ENCODE data around the gene MED31. TPM values are rescaled to one million over a fixed set of nuclear protein-coding genes. Genes with fewer than 3 reads are reported as not detected.

The MED31 gene
- total and polyA plus RNA-seq, 2 experiments from 2014 or later: 5.5 to 49.3 TPM

DNA sequence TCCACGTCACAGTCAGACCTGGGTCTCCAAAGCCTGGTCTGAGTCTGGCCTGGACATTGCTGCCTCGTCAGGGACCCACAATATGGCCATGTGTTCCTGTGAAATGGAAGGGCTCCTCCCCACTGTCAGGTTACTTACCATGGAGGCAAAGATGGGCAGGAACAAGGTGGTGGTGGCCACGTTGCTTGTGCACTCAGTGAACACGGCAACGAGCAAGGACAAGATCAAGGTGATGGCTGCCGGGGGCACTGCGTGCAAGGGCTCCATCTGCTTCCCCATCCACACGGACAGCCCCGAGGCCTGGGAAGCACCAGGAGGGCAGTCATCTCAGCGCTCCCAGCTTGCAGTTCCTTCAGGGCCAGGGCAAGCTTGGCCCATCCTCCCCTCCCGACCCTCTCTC, 39.2 kb upstream of the MED31 start (continued):
- TF ChIP-seq, protein P1, sequence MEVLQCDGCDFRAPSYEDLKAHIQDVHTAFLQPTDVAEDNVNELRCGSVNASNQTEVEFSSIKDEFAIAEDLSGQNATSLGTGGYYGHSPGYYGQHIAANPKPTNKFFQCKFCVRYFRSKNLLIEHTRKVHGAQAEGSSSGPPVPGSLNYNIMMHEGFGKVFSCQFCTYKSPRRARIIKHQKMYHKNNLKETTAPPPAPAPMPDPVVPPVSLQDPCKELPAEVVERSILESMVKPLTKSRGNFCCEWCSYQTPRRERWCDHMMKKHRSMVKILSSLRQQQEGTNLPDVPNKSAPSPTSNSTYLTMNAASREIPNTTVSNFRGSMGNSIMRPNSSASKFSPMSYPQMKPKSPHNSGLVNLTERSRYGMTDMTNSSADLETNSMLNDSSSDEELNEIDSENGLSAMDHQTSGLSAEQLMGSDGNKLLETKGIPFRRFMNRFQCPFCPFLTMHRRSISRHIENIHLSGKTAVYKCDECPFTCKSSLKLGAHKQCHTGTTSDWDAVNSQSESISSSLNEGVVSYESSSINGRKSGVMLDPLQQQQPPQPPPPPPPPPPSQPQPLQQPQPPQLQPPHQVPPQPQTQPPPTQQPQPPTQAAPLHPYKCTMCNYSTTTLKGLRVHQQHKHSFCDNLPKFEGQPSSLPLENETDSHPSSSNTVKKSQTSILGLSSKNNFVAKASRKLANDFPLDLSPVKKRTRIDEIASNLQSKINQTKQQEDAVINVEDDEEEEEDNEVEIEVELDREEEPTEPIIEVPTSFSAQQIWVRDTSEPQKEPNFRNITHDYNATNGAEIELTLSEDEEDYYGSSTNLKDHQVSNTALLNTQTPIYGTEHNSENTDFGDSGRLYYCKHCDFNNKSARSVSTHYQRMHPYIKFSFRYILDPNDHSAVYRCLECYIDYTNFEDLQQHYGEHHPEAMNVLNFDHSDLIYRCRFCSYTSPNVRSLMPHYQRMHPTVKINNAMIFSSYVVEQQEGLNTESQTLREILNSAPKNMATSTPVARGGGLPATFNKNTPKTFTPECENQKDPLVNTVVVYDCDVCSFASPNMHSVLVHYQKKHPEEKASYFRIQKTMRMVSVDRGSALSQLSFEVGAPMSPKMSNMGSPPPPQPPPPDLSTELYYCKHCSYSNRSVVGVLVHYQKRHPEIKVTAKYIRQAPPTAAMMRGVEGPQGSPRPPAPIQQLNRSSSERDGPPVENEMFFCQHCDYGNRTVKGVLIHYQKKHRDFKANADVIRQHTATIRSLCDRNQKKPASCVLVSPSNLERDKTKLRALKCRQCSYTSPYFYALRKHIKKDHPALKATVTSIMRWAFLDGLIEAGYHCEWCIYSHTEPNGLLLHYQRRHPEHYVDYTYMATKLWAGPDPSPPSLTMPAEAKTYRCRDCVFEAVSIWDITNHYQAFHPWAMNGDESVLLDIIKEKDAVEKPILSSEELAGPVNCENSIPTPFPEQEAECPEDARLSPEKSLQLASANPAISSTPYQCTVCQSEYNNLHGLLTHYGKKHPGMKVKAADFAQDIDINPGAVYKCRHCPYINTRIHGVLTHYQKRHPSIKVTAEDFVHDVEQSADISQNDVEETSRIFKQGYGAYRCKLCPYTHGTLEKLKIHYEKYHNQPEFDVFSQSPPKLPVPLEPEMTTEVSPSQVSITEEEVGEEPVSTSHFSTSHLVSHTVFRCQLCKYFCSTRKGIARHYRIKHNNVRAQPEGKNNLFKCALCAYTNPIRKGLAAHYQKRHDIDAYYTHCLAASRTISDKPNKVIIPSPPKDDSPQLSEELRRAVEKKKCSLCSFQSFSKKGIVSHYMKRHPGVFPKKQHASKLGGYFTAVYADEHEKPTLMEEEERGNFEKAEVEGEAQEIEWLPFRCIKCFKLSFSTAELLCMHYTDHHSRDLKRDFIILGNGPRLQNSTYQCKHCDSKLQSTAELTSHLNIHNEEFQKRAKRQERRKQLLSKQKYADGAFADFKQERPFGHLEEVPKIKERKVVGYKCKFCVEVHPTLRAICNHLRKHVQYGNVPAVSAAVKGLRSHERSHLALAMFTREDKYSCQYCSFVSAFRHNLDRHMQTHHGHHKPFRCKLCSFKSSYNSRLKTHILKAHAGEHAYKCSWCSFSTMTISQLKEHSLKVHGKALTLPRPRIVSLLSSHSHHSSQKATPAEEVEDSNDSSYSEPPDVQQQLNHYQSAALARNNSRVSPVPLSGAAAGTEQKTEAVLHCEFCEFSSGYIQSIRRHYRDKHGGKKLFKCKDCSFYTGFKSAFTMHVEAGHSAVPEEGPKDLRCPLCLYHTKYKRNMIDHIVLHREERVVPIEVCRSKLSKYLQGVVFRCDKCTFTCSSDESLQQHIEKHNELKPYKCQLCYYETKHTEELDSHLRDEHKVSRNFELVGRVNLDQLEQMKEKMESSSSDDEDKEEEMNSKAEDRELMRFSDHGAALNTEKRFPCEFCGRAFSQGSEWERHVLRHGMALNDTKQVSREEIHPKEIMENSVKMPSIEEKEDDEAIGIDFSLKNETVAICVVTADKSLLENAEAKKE (CRISPR knock-in tag; IDR thresholded peaks at IDR 0.05): no peak
- no peak for TF ChIP-seq EZH2phosphoT487 (IDR thresholded peaks at IDR 0.05; ENCODE audit: unreplicated experiment)
- no peak for TF ChIP-seq POLR2AphosphoS5 (IDR thresholded peaks at IDR 0.05; ENCODE audit: low read depth)

DNA sequence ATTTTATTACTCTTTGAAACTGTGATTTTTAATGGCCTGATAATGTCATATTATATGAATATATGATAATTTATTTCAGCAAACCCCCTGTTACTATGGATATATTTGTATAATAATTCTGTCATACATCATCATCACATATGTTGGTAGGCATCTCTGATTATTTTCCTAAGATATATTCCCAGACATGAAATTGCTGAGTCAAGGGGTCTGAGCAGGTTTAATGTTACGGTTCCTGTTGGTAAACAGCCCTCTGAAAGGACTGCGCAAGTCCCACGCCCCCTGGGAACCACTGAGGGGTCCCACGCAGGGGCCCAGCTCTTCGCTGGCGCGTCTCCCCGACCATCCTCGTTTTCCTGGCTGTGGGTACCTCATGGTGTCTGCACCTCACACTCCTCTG, 37.5 kb upstream of the MED31 start:
- no peak for ATAC-seq
- Histone ChIP-seq H3K27ac (ENCODE audit: low read depth) (no peak overlapping the region), H2AFZ (no peak overlapping the region), H3F3A (replicated peaks; ENCODE audit: low read depth) (no peaks in the 10 kb centered on the region), H3K79me2 (replicated peaks; ENCODE audit: insufficient read depth) (no peaks in the 10 kb centered on the region), H3K27me3 (ENCODE audit: insufficient read depth) (no peaks in the 10 kb centered on the region), H3K4me3 (no peak overlapping the region), H3K4me2 (no peak overlapping the region), H4K20me1 (replicated peaks; ENCODE audit: insufficient read depth) (no peaks in the 10 kb centered on the region), H3K9me2 (ENCODE audit: insufficient read depth) (no peaks in the 10 kb centered on the region), H3K36me3 (ENCODE audit: insufficient read depth) (no peaks in the 10 kb centered on the region), H3K4me1 (ENCODE audit: insufficient read depth) (no peaks in the 10 kb centered on the region)
- H3K4me1 Mint-ChIP-seq: peaks cover 3% of the 10 kb centered on the region; the same call in 1 of the 3 replicates
- H3K36me3 Mint-ChIP-seq (ENCODE audit: low read depth): no peaks in the 10 kb centered on the region; the same call in 2 of the 3 replicates
- no peak for DNase-seq (ENCODE audit: low spot score)
- 0 out of 3 replicates have a peak, but pooled peaks cover 3% of the 10 kb centered on the region for H3K9me3 Mint-ChIP-seq
- peaks cover 12% of the 10 kb centered on the region for H3K27me3 Mint-ChIP-seq (ENCODE audit: insufficient read depth, low read depth, poor library complexity)
- no peak overlapping the region for H3K4me3 Mint-ChIP-seq
- no peak overlapping the region for H3K27ac Mint-ChIP-seq
- no peak for TF ChIP-seq STAT1 (IDR thresholded peaks at IDR 0.05; ENCODE audit: unreplicated experiment)
- no peak for TF ChIP-seq ZNF114 (CRISPR knock-in tag; IDR thresholded peaks at IDR 0.05)
- no peak for TF ChIP-seq ETS1 (IDR thresholded peaks at IDR 0.05)
- TF ChIP-seq EZH2 (IDR thresholded peaks at IDR 0.05; ENCODE audit: low read depth, unreplicated experiment): no peak
- no peak for TF ChIP-seq CREB1 (CRISPR knock-in tag; IDR thresholded peaks at IDR 0.05; ENCODE audit: low read depth)
- no peak for TF ChIP-seq EZH2phosphoT487 (IDR thresholded peaks at IDR 0.05; ENCODE audit: unreplicated experiment)
- TF ChIP-seq NANOG (IDR thresholded peaks at IDR 0.05; ENCODE audit: borderline replicate concordance): no peak
- TF ChIP-seq POLR2AphosphoS5 (IDR thresholded peaks at IDR 0.05; ENCODE audit: low read depth): no peak
- TF ChIP-seq, protein P2, sequence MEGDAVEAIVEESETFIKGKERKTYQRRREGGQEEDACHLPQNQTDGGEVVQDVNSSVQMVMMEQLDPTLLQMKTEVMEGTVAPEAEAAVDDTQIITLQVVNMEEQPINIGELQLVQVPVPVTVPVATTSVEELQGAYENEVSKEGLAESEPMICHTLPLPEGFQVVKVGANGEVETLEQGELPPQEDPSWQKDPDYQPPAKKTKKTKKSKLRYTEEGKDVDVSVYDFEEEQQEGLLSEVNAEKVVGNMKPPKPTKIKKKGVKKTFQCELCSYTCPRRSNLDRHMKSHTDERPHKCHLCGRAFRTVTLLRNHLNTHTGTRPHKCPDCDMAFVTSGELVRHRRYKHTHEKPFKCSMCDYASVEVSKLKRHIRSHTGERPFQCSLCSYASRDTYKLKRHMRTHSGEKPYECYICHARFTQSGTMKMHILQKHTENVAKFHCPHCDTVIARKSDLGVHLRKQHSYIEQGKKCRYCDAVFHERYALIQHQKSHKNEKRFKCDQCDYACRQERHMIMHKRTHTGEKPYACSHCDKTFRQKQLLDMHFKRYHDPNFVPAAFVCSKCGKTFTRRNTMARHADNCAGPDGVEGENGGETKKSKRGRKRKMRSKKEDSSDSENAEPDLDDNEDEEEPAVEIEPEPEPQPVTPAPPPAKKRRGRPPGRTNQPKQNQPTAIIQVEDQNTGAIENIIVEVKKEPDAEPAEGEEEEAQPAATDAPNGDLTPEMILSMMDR (conservative IDR thresholded peaks at IDR 0.05; ENCODE audit: low read depth in 2 of 2): no peak
